Retina (tissue), 1 donor: Measurements from ENCODE around the gene FOXB2.
"Not testable (repeated sequence)": the region's sequence is repeated elsewhere in the genome, so short reads cannot be mapped to it uniquely, and the experiment has no call there.

Source experiments
- DNase-seq: peaks from one replicate; pipeline ENCODE4 v3.0.0-alpha.2; 2016

The FOXB2 gene

GRCh38 chr9:77016526-77017504, 2.6 kb upstream of the FOXB2 start:
- DNase-seq, result peak; percentile 72

DNA sequence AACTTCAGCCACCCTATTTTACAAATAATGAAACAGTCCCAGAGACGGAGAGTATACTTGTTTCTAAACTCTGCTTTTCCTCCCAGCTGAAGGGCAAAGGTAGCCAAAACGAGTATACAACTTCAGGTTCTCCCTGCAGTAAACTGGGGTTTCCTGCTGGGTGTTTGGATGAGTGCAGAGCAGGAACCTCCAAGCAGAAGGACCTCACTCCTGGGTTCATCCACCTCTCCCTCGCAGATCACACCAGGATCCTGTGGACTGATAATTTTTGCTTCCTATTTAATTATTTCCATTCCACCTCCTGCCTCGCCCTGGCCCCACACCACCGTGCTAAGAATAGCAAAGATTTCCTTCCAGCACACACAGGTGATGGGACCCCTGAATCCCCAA, 2.0 kb upstream of the FOXB2 start:
- DNase-seq, result no peak

DNA sequence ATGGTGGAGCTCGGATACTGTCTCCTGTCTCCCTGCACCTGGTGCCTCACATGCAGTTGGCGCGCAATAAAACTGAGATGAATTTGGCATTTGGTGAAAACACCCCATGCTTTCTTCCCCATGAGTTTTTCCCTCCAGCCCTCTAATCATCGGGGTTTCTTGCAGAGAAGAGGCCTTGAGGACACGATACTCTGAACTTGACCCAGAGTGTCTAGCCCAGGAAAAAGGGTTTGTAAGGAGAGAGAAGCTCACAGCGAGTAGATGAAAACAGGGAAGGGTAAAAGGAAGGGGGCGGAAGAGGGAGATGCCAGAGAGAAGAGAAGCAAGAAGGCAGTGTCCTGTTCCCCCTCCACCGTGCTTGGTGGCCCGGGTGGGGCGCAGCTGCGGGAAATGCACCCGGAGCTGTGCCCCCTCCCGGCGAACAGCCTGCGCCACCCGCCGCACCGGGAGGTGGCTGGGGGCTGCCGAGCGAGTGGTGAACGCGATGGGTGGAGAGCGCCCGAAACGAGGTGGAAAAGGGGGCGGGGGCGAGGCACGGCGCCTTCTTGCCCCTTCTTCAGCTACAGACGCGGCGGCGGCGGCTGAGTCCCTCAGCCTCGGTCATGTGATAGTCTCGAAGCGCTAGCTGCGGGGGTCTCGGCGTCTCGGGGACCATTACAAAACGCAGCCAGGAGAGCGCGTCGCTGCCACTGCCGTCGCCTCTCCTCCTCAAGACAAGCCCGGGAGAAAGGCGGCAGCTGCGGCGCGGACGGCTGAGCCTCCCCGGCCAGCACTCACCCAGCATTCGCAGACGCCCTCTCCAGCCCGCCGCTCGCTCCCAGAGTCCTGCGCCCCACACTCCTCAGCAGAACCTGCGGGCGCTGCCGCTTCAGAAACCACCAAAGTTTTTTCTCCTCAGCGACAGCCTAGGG, 1.1 kb upstream of the FOXB2 start:
- DNase-seq, result peak; percentile 85

DNA sequence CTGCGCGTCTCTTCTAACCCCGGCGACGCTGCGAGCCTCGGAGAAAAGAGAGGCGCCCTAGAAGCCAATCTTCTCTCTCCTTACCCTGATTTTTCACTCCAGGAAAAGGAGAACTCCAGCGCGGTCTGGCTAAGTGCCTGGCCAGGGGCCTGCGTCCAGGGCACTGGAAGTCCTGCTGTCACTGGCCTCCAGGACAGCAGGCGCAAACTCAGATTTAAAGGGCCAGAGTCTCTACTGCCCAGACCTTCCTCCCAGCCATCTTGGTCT, 553 bp upstream of the FOXB2 start:
- no peak for DNase-seq

DNA sequence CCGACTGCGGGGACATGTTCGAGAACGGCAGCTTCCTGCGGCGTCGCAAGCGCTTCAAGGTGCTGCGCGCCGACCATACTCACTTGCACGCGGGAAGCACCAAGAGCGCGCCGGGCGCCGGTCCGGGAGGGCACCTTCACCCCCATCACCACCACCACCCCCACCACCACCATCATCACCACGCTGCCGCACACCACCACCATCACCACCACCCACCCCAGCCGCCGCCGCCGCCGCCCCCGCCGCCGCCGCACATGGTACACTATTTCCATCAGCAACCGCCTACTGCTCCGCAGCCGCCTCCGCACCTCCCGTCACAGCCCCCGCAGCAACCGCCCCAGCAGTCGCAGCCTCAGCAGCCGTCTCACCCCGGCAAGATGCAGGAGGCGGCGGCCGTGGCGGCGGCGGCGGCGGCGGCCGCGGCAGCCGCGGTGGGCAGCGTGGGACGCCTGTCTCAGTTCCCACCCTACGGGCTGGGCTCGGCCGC, 514 bp downstream of the FOXB2 start:
- DNase-seq, result no peak

GRCh38 chr9:77020413-77021290, 1.2 kb downstream of the FOXB2 start:
- peak; percentile 85 for DNase-seq

- peak; percentile 81 for DNase-seq
Observed at GRCh38 chr9:77021291-77021894, 1.9 kb downstream of the FOXB2 start.

- DNase-seq, result peak; percentile 69
Observed at GRCh38 chr9:77021922-77022782, 2.7 kb downstream of the FOXB2 start.

DNA sequence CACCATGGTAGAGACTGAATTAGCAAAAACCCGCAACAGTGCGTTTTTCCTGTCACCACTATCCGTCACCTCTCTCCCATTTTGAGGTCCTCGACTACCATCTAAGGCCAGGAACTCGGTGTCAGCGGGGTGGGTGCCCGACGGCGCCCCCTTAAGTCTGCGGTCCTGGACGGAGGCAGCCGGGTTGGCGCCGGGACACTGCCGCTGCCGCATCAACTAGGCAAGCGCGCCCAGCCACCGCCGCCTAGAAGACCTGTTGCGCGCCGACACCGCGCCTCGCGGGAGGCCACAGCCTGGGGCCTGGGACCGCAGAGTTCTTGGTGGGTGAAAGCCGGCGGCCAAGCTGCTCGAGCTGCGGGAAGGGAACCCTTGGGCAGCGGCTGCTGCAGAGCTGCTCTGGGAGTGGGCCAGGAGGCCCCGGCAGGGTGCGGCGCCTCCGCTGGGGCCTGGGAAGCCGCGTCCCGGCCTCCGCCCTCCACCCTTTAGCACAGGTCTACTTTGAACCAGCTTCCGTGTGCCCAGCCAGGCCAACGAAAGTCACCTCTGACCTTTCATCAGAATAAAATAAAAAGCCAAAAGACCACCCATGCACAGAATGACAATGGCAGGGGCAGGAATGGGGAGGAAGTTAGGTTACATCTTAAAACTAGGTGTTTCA, 3.5 kb downstream of the FOXB2 start:
- peak; percentile 75 for DNase-seq

DNA sequence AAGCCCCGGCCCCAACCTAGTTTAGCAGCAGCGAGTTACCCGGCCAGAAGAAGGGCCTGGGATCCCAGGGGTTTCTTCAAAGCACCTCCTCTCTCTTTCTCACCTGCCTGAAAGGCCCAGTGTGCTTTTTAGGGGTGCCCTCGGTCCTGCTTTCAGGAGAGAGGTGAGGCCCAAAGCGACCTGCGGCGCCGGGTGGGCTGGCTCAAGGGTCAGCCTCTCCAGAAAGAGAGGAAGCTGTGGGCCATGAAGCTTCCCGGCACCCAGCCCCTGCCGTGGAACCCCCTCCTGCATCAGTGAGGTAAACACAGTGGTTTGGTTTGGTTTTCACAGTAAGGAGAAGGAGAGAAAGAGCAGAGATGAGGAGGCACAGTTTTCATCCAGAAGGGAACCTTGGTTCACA, 4.3 kb downstream of the FOXB2 start:
- no peak for DNase-seq

GRCh38 chr9:77024776-77025545, 5.5 kb downstream of the FOXB2 start:
- no peak for DNase-seq

- no peak for DNase-seq
Observed at GRCh38 chr9:77028478-77028877, 9.0 kb downstream of the FOXB2 start.

DNA sequence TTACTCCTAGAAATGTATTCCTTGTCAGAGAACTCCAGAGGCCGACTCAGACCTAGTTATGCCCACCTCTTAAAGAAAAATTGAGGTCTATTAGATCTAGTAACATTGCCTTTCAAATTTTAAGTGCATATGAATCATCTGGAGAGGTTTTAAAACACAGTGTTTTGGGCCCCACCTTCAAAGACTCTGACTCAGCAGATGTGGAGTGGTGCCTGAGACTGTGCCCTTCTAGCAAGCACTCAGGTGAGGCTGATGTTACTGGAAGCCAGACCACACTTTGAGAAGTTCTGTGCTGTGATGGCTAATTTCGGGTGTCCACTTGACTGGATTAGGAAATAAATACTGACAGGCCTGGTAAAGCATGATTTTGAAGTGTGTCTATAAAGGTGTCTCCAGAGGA, 10.6 kb downstream of the FOXB2 start:
- DNase-seq, result no peak

- DNase-seq, result no peak
Observed at GRCh38 chr9:77038281-77039036, 19.0 kb downstream of the FOXB2 start.

DNA sequence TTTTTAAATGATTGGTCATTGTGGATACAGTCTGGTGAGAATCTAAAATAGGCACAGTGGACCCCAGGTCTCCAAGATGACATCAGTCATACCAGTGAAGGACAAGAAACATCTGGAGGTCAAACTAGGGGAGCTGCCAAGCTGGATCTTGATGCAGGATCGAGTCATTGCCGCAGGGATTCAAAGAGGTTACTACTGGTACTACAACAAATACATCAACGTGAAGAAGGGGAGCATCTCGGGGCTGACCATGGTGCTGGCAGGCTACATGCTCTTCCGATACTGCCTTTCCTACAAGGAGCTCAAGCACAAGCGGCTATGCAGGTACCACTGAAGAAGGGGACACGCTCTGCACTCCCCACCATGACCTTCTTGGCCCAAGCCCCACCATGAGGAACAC, 20.9 kb downstream of the FOXB2 start:
- DNase-seq, result no peak

- DNase-seq, result not testable (repeated sequence)
Observed at GRCh38 chr9:77043743-77044142, 24.3 kb downstream of the FOXB2 start.

GRCh38 chr9:77060681-77061080, 41.2 kb downstream of the FOXB2 start:
- not testable (repeated sequence) for DNase-seq

GRCh38 chr9:77063645-77064285, 44.3 kb downstream of the FOXB2 start:
- DNase-seq, result no peak

DNA sequence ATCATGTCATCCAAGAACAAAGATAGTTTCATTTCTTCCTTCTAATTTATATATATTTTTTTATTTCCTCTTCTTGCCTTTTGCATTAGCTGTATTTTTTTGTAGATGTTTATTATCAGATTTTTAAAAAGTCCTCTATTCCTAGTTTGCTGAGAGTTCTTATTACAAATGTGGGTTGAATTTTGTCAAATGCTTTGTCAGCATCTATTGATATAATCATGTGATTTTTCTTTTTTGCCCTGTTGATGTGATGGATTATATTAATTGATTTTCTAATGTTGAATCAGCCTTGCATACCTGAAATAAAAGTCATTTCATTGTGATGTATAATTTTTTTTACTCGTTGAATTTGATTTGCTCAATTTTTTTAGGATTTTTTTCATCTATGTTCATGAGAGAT, 46.9 kb downstream of the FOXB2 start:
- no peak for DNase-seq
